GM18508 (cell line): ENCODE measurements around the gene GSN.

Experiments
- ATAC-seq: cut with Tn5 transposase; IDR thresholded peaks from one replicate; pipeline ENCODE4 v1.9.1; 2021; ENCODE audit warnings: moderate number of reproducible peaks; ENCODE audit not compliant: insufficient read depth, unreplicated experiment

The GSN gene

GRCh38 chr9:121366611-121367192, 98.7 kb downstream of the GSN start:
- ATAC-seq: no peak

- ATAC-seq: no peak
These were observed 99.6 kb downstream of the GSN start for GRCh38 chr9:121367306-121368137.

- ATAC-seq: no peak
These were observed 100.2 kb downstream of the GSN start for GRCh38 chr9:121368138-121368522.

DNA sequence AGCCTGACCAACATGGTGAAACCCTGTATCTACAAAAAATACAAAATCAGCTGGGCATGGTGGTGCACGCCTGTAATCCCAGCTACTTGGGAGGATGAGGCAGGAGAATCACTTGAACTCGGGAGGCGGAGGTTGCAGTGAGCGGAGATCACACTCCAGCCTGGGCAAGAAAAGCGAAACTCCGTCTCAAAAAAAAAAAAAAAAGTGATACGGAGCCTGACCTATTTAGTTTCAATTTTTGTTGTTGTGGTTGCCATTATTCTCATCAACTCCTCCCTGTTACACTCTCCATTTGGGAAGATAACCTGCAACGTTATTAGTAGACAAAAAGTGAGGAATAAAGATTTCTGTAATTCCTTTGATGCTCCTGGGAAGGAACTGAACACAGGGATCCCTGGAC, 100.8 kb downstream of the GSN start:
- no peak for ATAC-seq

DNA sequence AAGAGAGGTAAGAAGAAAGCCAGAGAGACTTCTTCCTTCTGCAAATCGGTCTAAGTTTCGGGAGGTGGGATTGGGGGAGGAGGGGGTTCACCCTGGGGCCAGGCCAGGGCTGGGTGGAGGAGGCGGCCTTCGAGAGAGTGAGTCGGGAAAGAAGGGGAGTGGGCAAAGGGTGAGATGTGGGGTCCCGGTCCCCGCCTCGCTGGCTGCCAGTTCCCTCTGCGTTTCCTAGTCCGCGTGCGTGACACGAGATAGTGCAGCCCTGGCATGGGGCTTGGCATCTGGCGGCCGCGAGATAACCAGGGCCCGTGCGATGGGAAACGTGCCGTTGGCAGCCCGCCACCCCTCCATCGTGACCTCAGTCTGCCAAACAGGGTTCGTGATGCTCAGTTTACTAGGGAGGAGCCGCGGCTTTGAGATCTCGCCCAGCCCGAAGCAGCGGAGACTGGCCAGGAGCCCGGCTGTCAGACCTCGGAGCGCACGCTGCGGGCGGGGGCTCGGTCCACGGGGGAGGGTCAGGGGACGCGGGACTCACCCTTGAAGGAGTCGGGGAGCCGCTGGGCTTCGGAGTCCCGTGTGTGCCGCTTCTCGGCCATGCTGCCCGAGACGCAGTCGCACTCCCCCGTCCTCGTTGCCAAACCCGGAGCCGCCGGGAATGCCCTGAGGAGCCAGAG, 101.8 kb downstream of the GSN start, which contains the start of gene STOM:
TSS of gene STOM (minus strand) at position 656 of the 671 bp plus-strand sequence. CDS start at position 593, 63 bp downstream.
- no peak for ATAC-seq

DNA sequence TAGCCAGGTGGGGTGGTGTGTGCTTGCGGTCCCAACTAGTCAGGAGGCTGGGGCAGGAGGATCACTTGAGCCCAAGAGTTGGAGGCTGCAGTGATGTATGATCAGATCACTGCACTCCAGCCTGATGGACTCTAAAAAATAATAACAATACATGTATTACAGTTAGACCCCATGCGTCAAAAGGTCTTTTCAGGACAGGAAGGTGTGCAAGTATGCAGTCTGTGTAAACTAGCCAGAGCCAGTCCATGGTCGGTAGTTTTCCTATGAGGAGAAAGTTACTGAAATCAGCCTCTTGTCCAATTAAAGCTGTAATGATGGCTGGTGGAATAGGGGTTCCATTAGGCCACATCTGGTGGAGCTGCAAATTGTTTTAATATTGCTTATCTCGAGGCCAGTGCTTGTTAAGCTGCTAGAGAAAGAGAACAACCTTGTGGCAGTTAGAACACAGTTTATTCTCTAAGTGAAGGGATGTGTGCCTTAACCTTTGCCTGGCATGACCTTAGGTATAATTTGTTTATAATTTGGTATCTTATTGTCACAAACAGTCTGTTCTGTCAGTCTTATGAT, 103.6 kb downstream of the GSN start:
- no peak for ATAC-seq

- no peak for ATAC-seq
These were observed 104.5 kb downstream of the GSN start for GRCh38 chr9:121372239-121373010.

DNA sequence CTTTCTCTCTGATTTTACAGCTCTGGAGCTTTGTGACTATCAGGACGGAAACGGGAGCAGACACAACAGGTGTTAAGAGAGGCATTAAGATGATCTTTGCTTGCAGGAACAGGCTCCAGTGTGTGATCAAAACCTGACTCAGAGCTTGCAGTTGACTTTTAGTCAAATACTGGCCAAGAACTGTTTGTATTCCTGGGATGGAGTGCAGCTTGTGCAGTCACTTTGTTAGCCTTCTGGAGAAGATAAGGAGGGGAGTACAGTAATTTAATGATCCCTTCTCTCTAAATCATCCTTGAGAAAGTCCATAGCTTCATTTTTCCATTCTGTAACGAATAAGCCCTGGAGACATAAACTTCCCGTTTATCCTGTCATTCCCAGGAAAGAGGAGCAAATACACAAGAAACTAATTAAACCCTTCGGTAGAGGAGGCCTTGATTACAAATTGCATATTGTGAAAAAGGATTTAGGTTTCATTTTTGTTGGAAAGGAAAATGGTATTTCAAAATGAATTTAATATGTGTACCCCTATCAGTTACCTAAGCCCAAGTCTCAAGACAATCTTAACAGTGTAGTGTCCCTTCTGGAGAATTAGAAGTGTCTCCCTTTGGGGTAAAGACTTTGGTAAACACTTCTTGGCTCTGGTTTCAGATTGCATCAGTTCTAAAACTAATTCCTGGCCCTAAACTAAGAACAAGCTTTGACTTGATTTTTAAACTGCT, 105.2 kb downstream of the GSN start:
- no peak for ATAC-seq

GRCh38 chr9:121376214-121376830, 108.4 kb downstream of the GSN start:
- no peak for ATAC-seq

DNA sequence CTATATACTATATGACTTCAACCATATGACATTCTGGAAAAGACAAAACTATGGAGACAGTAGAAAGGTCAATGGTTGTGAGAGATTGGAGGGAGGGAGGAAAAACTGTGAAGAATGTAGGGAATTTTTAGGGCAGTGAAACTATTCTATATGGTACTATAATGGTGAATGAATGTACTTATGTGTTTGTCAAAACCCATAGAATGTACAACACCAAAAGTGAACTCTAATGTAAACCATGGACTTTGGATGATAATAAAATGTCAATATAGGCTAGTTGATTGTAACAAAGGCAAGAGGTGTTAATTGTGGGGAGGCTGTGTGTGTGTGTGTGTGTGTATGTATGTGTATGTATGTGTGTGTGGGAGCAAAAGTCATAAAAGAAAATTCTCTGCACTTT, 112.9 kb downstream of the GSN start:
- no peak for ATAC-seq
